HG03066 (cell line): ENCODE data around the gene IL2RG.

ENCODE experiments used
- ATAC-seq: cut with Tn5 transposase; IDR thresholded peaks from one replicate; pipeline ENCODE4 v1.9.1; 2021; ENCODE audit warnings: low read depth; ENCODE audit not compliant: unreplicated experiment

Gene IL2RG

GRCh38 chrX:71111141-71111843 is at the start of gene IL2RG:
Gene IL2RG, minus strand, starts transcription at chrX:71111577. Its CDS starts 38 bp downstream, at chrX:71111539.
- ATAC-seq, result peak; percentile 88

DNA sequence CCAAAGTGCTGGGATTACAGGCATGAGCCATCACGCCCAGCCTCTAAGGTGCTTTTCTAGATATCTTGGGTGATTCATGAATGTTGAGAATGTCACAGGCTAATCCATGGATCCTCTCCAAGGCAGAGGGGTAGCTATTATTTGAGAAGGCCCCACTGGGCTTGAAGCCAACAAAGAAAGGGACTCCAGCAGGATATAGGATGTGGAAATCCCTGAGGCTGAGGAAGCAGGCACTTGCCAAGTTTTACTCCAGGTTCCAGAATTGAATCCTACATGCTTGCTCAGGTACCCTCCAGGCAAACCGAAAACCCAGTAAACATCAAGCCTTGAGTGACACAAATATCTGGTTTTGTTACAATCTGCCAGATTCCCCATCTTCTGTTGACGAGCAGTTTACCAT is 49.1 kb upstream of the IL2RG start:
- ATAC-seq, result no peak

- ATAC-seq, result no peak
Measured at GRCh38 chrX:71159335-71159734, 48.0 kb upstream of the IL2RG start.

GRCh38 chrX:71158603-71159002 is 47.2 kb upstream of the IL2RG start:
- no peak for ATAC-seq

- ATAC-seq, result no peak
Measured at GRCh38 chrX:71154641-71155040, 43.3 kb upstream of the IL2RG start.

- ATAC-seq, result no peak
Measured at GRCh38 chrX:71154196-71154595, 42.8 kb upstream of the IL2RG start.

GRCh38 chrX:71151366-71151765 is 40.0 kb upstream of the IL2RG start:
- ATAC-seq, result no peak

GRCh38 chrX:71148278-71148663 is 36.9 kb upstream of the IL2RG start:
- ATAC-seq, result no peak

DNA sequence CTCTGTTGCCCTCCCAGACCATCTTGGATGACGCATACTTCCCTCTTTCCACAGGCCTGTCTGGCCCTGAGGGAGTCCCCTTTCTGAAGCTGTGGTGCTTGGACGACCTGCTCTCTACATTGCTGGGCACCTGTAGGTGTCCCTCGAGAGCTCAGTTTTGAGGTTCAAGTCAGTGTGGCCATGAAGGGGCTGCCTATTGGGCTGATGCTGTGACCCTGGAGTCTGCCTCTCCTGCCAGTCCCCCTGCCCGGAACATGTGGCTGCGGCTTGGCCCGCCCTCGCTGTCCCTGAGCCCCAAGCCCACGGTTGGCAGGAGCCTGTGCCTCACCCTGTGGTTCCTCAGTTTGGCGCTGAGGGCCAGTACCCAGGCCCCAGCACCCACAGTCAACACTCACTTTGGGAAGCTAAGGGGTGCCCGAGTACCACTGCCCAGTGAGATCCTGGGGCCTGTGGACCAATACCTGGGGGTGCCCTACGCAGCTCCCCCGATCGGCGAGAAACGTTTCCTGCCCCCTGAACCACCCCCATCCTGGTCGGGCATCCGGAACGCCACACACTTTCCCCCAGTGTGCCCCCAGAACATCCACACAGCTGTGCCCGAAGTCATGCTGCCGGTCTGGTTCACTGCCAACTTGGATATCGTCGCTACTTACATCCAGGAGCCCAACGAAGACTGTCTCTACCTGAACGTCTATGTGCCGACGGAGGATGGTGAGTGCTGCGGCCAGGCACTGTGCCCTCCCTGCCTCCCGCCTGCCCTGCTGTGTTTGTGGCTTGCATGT is 36.3 kb upstream of the IL2RG start:
- ATAC-seq, result no peak

DNA sequence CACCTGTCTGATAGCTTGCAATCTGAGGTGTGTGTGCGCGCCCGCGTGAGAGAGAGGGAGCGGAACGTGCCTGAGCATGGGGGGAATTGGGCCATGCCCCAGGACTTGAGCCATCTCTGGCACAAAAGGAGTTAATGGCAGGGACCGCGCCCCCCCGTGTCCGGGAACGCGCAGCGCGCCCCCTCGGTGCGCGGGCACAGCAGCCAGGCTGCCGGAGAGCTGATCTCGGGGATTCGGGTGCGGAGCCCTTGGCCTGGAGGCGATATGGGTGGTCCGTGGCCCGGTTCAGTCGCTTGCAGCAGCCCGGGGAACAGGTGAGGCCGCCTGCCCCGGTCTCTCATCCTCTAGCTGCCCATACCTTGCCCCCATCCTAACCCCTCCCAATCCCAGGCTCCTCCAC is 33.3 kb upstream of the IL2RG start, which contains the start of gene NLGN3:
NLGN3 (plus strand) TSS at position 191 of the 400 bp plus-strand sequence. CDS start 2,909 bp downstream, outside the sequence.
- no peak for ATAC-seq

DNA sequence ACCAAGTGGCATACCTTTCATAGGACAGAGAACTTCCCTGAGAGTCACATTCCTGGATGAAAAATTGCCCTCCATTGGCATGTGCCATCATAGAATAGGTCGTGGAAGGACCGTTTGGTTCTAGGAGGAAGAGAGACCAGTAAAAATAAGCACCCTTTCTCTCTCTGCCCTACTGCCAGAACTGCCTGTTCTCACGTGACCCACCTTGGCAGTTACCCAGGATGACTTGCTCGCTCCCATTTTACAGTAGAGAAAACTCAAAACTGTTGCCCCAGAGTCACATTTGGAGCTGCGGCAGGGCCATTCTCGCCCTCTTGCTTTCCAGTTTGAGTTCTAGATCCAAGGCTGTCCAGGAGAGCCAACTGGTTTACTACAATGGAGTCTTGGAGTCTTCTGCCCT is 32.1 kb upstream of the IL2RG start:
- no peak for ATAC-seq

DNA sequence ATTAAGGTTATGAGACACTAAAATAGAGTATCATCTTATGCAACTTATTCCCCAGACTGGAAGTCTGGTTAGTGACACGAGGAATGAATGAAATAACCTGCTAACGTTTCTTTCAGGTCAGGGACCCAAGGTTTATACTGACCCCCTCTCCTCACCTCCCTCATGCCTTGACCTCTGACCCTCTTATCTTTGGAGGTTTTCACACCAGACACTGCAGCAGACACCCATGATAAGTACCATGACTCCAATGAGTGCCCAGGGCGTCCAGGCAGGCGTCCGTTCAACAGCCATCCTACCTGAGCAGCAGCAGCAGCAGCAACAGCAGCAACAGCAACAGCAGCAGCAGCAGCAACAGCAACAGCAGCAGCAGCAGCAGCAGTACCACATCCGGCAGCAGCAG is 29.1 kb upstream of the IL2RG start:
- ATAC-seq, result no peak

- no peak for ATAC-seq
Measured at GRCh38 chrX:71131510-71131909, 20.1 kb upstream of the IL2RG start.

DNA sequence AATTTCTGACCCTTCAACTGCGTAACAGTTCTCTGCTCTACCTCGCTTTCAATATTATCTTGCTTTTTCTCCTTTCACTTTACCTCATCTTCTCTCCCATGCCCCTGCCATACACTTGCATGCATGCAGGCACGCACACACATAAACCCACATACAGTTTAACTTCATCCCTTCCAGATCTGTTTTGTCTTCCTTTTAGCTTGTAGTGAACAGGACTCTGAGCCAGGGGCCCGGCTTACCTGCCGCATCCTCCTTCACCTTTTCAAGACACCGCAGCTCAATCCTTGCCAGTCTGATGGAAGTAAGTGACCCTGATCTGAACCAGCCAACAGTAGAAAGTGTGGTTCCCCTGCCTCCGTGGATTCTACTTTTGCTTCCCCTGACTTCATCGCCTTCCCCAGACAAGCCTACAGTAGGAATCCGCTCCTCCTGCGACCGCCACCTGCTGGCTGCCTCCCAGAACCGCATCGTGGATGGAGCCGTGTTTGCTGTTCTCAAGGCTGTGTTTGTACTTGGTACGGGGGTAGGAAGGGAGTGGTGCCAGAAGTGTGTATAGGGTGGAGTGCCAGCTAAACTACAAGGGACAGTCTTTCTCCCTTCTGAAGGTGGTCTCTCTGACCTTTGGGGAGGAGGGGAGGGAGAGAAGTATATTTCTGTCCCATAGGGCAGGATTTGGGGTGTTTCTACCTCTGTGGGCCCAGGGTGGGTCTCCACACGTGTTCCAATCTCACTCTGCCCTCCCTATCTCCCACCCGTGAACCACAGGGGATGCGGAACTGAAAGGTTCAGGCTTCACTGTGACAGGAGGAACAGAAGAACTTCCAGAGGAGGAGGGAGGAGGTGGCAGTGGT is 17.8 kb upstream of the IL2RG start:
- ATAC-seq, result no peak

DNA sequence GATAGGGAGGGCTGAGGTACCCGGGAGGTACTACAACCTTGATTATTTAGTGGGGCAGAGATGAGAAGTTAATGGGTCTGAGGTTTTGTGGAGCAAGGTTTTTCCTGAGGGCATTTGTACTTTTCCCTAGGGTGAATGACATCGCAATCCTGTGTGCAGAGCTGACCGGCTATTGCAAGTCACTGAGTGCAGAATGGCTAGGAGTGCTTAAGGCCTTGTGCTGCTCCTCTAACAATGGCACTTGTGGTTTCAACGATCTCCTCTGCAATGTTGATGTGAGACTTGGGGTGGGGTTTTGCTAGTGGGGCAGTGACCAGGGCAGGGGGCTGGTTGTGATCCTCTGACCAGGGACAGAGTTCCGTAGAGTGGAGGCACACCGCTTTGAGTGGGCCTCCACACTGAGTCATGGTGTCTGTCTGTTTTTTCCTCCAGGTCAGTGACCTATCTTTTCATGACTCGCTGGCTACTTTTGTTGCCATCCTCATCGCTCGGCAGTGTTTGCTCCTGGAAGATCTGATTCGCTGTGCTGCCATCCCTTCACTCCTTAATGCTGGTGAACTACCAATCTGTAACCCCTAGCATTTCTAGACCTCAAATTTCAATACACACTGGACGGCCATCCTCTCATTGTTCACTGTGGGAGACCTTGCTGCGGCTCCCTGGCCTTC is 16.9 kb upstream of the IL2RG start:
- no peak for ATAC-seq

GRCh38 chrX:71118985-71119535 is 7.7 kb upstream of the IL2RG start:
- ATAC-seq, result no peak

GRCh38 chrX:71118032-71118984 is 6.9 kb upstream of the IL2RG start, which contains the start of gene MED12:
Gene MED12, plus strand, starts transcription at chrX:71118596. Its CDS starts 159 bp downstream, at chrX:71118755.
- peak; percentile 92 for ATAC-seq

DNA sequence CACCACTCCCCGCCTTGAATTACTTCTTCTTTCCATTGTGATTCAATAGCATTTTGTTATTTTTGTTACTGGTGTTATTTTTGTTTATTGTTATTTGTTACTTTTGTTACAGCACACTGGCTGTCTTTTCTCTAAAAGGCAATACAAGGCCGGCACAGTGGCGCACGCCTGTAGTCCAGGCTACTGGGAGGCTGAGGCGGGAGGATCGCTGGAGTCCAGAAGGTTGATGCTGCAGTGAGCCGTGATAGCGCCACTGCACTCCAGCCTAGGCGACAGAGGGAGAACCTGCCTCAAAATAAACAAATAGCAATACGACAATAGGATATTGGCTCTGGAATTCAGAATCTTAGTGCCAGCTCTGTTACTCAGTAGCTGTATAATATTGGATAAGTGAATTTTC is 6.0 kb upstream of the IL2RG start:
- ATAC-seq, result no peak

GRCh38 chrX:71111921-71112431 is 599 bp upstream of the IL2RG start:
- no peak for ATAC-seq
